ENCODE data around the gene TSC1. TPM values are rescaled to one million over a fixed set of nuclear protein-coding genes. Genes with fewer than 3 reads are reported as not detected.

The TSC1 gene
- total and polyA plus RNA-seq, 10 of the 15 experiments (the other 5 are each of a cell fraction or from before 2014, with no cell fraction given): 4.0 to 48.0 (median 14.9) TPM

DNA sequence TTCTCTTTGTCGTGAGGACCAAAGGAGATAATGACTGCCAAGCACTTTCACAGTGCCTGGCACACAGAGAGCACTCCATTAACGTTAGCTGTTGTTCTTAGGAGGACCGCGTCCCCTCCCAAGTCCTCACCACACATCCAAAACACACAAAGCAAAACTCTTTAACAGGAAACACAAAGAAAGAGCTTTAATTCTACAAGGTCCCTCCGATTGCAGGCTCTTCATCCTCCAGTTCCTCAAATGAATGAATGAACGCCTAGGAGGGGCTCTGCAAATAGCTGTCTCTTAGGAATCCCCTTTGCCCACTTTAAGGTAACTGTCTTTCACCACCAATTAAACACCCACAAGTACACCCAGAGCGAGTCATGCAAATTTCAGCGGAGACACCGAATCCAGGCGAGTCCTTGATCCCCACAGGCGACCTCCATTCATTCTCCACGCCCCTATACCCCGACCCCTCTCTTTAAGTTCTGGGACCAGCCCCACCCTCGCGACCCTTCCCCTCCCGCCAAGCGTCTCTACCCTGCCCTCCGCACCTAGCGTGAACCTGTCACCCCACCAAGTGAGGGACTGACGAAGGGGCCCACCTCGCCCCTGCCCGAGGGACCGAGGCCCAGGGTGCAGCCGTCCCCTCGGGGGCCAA is 644 bp downstream of the TSC1 start:
- POLR2A ChIA-PET: interaction anchor here (0.7 to 1.7 kb wide), 2 partner anchors 10 to 25 kb away, joined by 3 to 4 read pairs; no protein-coding TSS in a partner anchor
- peak overlapping the region; percentile 80 for H3K4me3 ChIP-seq
- H3K9me3 ChIP-seq (replicated peaks; ENCODE audit: control insufficient read depth, insufficient read depth, low read length): no peaks in the 10 kb centered on the region
- FAIRE-seq: no peak
- WGBS (ENCODE audit: insufficient coverage, insufficient replicate concordance, low lambda C conversion rate, missing lambda C conversion rate): 4% methylated on average over 15 of the region's 25 CpGs
- CTCF ChIA-PET: interaction anchor here (1.1 to 1.6 kb wide), 5 partner anchors 9 to 78 kb away, joined by 3 to 9 read pairs (median 3); no protein-coding TSS in a partner anchor
- no peaks in the 10 kb centered on the region for H3K36me3 ChIP-seq (ENCODE audit: control insufficient read depth in 2 of 2, insufficient read depth in 2 of 2, low read length in 1 of 2)
- TSS peak; percentile 75 for BruUV-seq (replicated peaks)
- in situ Hi-C loops (cut with MboI): no loop called here
- peak overlapping the region; percentile 82 for H3K4me2 ChIP-seq (ENCODE audit: control insufficient read depth, insufficient read depth)
- DNase-seq (ENCODE audit: low read depth, low spot score): no peak
- peak overlapping the region; percentile 87 for H3K9ac ChIP-seq (ENCODE audit: control insufficient read depth, insufficient read depth, low read length)
- TF ChIP-seq POU2F2 (IDR thresholded peaks at IDR 0.05; ENCODE audit: borderline replicate concordance, low read depth, low read length) (no peak), RFX5 (IDR thresholded peaks at IDR 0.05; ENCODE audit: low read depth, low read length) (no peak), ETV6 (conservative IDR thresholded peaks at IDR 0.05 in 1 of 2, IDR thresholded peaks at IDR 0.05 in 1 of 2; ENCODE audit: borderline replicate concordance in 1 of 2, low read depth in 1 of 2) (no peak), ZNF274 (IDR thresholded peaks at IDR 0.05; ENCODE audit: insufficient read depth, insufficient read length) (no peak), PML (IDR thresholded peaks at IDR 0.05; ENCODE audit: low read length) (no peak), HCFC1 (IDR thresholded peaks at IDR 0.05; ENCODE audit: low read length) (no peak), MTA2 (IDR thresholded peaks at IDR 0.05; ENCODE audit: low read depth) (no peak), POLR2AphosphoS2 (IDR thresholded peaks at IDR 0.05; ENCODE audit: low read depth, low read length) (no peak)
- TF ChIP-seq, protein P1, sequence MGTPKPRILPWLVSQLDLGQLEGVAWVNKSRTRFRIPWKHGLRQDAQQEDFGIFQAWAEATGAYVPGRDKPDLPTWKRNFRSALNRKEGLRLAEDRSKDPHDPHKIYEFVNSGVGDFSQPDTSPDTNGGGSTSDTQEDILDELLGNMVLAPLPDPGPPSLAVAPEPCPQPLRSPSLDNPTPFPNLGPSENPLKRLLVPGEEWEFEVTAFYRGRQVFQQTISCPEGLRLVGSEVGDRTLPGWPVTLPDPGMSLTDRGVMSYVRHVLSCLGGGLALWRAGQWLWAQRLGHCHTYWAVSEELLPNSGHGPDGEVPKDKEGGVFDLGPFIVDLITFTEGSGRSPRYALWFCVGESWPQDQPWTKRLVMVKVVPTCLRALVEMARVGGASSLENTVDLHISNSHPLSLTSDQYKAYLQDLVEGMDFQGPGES (IDR thresholded peaks at IDR 0.05): no peak
- SMC1A ChIA-PET (ENCODE audit: uncharacterized antibody, unreplicated experiment): interaction anchor here (1.2 to 1.7 kb wide), 3 partner anchors 8 to 42 kb away, joined by 3 to 4 read pairs (median 3); no protein-coding TSS in a partner anchor
- RAD21 ChIA-PET (ENCODE audit: unreplicated experiment): interaction anchor here (1.8 kb wide), 1 partner anchor 86 kb away, joined by 7 read pairs; the partner anchor contains the start of gene GTF3C5
- H3K4me1 ChIP-seq (ENCODE audit: control insufficient read depth, insufficient read depth, low read length): peaks cover 14% of the 10 kb centered on the region
- intact Hi-C loops (cut with micrococcal nuclease; ENCODE audit: unreplicated experiment): no loop called here
- peak overlapping the region; percentile 98 for H3K27ac ChIP-seq (ENCODE audit: control insufficient read depth, insufficient read depth)
- H2AFZ ChIP-seq (ENCODE audit: control insufficient read depth, low read depth, low read length): peak overlapping the region; percentile 93
- peaks cover 24% of the 10 kb centered on the region for H3K79me2 ChIP-seq (ENCODE audit: control insufficient read depth, insufficient read depth, low read length)
- ATAC-seq: peak; percentile 35
- H4K20me1 ChIP-seq (ENCODE audit: control insufficient read depth, insufficient read depth): no peaks in the 10 kb centered on the region
- H3K27me3 ChIP-seq (replicated peaks in 1 of 2; ENCODE audit: control insufficient read depth in 2 of 2, insufficient read depth in 2 of 2, low read length in 1 of 2): no peaks in the 10 kb centered on the region
